Islet of Langerhans (tissue), 1 donor: ENCODE results near the gene DYSF.
"Not testable (repeated sequence)": the region's sequence is repeated elsewhere in the genome, so short reads cannot be mapped to it uniquely, and the experiment has no call there.

Experiments
- FAIRE-seq: peaks from one replicate; lab custom pipeline; 2011; peaks lifted over from hg19 to GRCh38; lab: Jason Lieb, UNC

Gene DYSF

DNA sequence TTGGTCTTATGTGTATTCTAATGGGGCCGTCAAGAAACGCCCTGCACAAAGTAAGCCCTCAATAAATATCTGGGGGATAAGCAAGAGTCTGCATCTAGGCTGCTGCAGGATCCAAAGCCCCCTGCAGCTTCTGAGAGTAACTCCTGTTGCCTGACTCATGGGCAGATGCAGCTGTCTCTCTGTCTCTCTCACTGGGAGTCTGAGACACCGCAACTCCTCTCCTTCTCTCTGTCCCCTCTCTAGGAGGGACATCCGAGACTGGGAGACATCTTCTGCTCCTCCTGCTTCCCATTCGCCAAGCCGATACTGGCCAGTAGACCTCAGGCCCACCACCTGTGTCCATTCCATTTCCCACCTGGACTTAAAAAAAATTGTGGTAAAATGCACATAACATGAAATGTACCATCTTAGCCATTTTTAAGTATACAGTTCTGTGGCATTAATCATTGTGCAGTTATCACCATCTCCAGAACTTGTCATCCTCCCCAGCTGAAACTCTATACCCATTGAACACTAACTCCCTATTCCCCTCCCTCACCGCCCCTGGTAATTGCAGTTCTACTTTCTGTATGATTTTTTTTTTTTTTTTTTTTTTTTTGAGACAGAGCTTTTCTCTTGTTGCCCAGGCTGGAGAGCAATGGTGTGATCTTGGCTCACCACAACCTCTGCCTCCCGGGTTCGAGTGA lies 20.1 kb downstream of the DYSF start:
- no peak for FAIRE-seq

DNA sequence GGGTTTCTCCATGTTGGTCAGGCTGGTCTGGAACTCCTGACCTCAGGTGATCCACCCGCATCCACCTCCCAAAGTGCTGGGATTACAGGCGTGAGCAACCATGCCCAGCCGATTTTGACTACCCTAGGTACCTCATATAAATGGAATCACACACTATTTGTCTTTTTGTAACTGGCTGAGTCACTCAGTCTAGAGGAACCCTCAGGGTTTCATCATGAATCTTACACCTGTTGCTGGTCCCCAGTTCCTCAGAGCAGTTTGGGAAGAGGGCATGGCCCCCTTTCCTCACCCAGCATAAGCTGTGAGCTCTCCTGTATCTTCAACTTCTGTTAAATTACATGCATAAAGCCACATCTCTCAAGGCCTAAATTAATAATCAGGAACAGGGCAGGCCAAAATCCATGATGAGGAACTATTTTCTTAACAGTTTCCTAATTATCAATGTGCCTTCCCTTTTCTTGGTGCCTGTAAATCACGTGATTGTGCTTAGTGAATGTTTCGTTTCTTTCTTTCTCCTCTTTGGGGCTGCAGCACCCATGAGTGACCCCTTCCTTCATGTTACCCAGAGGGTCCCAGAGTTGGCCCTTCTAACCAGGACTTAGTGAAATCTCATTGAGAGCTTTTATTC lies 20.9 kb downstream of the DYSF start:
- no peak for FAIRE-seq

DNA sequence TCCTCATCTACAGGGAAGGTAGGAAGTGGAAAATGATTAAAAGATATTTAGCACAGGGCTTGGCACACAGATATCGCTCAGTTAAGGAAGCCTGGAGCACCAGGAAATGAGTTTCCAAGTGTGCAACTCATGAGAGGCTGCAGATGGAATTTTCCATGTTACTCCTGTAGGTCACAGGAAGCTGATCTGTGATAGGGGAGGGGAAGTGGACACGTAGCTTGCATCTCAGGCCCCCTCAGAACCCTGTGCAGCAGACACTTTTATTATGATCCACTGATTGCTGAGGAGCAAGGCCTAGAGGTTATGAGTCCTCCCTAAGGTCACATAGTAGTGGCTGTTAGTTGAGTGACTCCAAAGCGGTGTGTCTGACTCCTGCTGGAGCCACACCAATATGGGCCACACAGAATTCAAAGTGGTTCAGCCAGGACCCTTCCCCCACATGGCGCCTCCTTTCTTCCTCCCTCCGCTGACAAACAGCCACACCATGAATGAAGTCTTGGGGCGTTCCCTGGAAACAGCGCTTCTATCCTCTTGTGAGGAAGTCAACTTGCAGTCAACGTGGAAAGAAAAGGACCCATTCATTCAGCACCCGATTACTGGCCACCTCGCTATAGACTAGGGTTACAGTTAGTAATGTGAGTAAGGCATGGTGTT lies 21.5 kb downstream of the DYSF start:
- no peak for FAIRE-seq

DNA sequence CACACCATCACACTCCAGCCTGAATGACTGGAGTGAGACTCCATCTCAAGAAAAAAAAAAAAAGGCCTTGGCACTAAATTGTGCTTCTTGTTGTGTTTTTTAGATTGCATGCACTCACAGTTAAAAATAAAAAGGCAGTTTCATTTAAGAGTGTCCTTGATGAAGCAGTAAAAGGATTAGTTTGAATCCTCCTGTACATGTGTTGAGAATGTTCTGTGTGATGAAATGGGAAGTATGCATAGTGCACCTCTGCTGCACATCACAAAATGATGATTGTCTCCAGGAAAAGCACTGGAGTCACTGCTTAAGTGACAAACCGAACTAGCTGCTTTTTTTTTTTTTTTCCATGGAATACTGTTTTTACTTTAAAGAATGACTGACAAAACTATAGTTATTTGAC lies 23.1 kb downstream of the DYSF start:
- FAIRE-seq: no peak

DNA sequence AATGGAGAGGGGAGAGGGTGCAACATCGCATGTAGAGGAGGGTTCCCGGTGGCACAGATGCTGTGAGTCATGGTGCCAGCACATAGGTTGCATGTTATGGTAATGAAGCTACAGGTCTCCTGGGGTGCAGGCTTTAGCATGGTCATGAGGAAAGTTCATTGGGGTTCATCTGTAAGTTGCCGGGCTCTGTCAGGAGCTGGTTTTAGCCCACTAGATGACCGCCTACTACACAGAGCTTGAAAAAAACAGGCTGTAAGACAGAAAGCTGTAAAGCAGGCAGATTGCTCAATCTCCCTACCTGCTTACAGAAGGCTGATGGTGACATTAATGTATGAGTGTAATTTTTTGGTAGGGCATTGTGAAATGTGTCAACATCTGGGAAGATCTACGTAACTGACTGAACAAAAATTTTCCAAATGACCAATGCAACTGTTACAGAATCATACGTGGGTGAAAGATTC lies 23.9 kb downstream of the DYSF start:
- no peak for FAIRE-seq

DNA sequence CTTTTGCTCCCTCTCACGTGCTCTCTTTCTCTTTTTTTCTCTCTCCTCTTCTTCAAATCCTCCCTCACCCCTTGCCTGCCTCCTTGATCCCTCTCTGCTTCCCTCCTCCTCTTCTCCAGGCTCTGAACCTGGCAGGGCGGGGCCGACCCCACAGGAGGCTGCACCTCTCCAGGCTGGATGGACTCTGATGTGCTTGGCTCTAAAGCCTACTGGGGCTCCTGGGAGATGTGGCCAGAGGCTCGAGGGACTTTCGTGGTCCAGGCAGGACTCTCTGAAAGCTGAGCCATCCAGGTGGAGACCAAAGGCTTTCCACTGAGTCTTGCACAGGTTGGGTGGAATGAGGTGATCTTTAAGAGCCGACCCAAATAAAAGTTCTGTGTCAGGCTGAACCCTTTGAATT lies 25.4 kb downstream of the DYSF start:
- FAIRE-seq: no peak

DNA sequence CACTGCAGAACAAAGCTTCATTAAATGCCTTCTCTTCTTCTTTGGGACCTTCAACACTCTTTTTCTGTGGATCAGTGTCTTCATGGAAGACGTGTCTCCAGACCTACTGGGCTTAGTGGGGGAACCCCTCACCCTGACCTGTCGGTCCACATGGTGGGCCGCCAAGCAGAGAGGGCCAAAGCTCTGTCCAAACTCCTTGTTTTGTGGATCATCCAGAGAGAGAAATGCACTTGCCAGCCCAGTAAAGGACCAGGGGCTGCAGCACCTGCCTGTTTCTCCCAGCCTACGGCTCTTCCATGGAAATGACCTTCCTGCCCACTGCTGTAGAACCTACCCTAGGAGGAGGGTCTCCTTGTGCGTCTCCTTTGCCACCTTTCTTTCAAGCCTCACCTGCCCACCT lies 25.9 kb downstream of the DYSF start:
- FAIRE-seq: no peak

DNA sequence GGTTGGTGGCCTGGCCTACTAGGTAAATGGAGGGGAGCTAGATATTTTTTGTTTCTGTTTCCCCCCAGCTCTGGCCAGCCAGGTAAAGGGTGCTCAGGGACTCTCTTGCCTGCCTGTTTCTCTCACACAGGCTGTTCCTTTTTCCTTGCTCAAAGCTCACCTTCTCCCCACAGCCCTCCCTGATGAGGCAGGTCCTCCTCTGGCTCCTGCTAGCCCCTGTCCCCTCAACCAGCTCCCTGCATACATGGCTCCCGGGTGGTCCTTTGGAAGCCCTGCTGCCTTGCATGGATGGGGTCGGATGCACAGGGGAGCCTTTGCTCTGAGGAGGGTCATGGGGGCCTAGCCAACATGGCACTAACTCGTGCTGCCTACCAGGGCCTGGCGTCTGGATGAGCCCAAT lies 27.8 kb downstream of the DYSF start:
- FAIRE-seq: no peak

DNA sequence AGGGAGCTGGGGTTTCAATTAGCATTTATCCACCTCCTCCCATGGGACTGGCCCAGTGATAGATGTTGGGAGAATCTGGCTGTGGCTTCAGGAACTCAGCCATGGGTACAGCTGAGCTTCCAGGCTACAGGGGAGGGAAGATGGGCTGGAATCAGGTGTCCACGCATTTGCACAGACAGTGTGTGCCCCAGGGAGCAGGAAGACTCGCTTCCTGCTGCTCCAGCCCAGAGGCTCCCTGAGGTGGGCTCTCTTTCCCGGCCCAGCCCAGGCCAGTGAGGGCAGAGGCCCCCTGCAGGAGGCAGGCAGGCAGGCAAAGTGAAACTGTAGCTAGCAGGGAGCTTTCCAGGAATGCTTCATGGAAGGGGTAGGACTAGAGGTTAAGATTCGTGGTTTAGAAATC lies 28.7 kb downstream of the DYSF start:
- no peak for FAIRE-seq

DNA sequence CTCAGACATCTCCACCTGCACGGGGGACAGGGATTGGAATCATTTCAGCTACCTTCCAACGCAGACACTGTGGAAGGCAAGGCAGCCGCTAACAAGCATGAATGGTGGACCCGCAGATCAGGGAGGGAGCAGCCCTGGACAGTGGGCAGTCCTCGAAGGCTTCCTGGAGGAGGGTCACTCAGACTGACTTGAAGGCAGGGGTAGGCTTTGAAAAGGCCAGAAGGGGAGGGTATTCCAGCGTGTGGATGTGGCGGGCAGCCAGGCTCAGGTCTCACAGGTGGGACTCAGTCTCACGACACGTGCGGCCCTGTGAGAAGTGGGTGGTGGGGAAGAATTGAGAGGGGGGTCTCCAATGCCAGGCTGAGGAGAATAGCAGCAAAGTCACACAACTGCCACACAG lies 29.9 kb downstream of the DYSF start:
- FAIRE-seq: no peak

DNA sequence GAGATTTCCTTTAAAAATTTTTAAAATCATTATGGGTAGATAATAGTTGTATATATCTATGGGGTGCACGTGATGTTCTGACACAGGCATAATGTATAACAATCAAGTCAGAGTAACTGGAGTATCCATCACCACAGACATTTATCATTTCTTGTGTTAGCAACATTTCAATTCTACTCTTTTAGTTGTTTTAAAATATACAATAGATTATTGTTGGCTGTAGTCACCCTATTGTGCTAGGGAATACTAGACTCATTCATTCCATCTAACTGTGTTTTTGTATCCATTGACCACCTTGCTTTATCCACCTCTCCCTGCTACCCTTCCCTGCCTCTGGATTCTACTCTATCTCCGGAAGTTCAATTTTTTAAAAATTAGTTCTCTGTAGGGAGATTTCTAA lies 31.0 kb downstream of the DYSF start:
- FAIRE-seq: no peak

DNA sequence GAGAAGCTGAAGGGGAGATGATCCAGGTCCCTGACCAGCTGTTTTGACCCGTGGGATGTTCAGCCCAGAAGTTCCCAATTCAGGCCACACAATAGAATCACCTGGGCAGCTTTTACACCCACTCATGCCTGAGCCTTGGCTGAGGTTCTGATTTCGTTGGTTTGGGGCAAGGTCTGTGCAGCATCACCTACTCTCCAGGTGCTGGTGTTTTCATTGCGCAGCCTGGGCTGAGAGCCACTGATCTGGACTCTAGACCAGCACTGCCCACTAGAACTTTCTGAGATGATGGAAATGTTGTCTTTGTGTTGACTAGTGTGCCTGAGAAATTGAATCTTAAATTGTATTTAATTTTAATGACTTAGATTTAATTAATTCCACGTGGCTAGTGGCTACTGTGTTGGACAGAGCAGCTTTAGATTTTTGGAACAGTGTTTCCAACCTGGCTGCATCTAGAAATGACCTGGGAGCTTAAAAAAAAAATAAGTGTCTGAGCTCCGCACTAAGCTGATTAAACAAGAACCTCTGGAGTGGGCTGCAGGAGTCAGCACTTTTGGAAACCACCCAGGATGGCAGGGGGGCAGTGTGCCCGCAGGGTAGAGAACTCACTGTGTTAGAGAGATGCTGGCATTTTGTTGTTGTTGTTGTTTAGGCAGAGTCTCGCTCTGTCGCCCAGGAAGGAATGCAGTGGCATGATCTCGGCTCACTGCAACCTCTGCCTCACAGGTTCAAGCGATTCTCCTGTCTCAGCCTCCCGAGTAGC lies 33.7 kb downstream of the DYSF start:
- no peak for FAIRE-seq

DNA sequence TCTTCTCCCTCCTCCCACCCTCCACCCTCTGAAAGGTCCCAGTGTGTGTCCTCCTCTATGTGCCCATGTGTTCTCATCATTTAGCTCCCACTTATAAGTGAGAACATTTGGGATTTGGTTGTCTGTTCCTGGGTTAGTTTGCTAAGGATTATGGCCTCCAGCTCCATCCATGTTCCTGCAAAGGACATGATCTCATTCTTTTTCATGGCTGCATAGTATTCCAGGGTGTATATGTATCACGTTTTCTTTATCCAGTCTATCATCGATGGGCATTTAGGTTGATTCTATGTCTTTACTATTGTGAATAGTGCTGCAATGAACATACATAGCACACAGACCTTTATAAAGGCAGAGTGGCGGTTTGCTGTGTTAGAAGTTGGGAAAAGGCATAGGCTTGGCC lies 38.2 kb downstream of the DYSF start:
- not testable (repeated sequence) for FAIRE-seq

DNA sequence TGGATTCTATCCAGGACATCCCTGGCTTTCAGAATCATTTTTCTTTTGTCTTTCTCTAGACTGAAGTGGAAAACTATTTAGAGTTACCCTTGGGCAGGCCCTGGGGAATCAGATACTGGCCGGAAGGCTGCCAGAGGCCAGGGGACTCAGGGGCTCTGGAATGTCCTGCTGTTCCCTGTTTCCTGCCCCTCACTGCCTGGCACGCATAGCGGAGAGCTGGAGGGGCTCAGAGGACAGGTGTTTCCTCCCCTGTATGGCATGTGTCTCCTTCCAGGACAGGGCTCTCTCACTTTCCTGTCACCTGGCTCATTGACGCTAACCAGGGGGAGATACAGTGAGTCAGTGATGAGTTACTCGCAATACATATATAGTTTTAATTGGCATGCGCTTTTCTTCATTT lies 38.8 kb downstream of the DYSF start:
- no peak for FAIRE-seq

DNA sequence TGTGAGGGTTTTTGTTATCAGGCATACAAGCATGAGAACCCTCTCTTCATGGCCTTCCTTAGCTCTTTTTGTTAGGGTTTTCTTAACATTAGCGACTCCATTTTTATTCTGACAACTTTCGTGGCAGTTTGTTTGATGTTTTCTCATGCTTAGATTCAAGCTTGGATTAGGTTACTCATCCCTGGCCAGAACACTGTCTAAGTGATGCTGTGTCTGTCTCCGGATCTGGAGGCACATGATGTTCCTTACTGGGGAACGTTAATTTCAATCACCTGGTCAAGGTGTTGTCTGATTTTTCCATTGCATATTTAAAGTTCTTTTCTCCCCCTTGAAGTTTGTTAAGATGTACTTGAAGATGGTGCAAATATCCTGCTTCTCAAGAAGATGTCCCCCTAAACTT lies 40.7 kb downstream of the DYSF start:
- no peak for FAIRE-seq

DNA sequence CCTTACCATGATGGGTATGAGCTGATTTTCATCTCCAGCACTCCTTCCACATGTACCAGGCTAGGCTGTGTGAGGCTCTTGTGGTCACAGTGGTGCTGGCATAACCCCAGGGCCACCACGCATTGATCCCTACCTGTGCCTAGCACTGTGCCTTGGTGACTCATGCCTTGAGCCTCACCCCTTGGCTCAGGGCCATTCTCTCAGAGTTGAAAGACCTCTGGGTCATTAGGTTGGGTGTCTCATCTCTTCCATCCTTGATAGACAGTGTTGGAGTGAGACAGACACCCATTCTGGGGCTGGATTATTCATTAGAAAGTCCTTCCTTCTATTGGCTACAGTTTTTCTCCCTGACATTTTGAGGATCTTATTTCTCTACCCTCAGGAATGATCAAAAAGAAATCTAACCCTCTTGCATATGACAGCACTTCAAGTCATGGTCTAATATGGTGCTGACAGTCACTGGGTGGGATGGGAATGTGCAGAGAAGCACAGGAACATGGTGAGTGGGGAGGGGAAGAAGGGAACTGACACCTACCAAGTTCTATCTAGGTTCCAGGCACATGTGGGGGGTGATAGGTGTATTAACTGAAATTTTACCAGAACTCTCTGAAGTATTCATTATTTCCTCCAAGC lies 41.3 kb downstream of the DYSF start:
- FAIRE-seq: no peak

DNA sequence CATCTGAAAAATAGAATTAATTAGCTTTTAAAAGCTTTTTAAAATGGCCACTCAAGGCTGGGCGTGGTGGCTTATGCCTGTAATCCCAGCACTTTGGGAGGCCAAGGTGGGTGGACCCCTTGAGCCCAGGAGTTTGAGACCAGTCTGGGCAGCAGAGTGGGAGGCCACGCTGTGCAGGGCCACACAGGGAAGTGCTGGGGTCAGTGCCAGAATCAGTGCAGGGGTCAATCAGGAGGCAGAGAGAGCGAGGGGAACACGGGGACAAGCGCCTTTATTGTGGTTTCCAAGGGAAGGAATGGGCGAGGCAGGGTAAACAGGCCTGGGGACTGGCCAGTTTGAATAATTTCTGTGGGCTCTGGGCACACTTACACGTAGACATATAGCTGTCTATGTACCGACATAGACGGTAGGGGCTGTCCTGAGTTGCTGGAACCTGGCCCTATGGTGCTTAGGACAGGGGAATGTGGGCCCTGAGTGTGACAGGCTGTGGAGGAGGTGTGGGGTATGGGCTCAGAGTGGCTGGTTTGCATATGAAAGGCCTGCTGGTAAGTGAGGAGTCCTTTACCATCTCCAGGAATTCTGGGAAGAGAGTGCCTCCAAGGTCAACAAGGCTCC lies 42.9 kb downstream of the DYSF start:
- FAIRE-seq: no peak

DNA sequence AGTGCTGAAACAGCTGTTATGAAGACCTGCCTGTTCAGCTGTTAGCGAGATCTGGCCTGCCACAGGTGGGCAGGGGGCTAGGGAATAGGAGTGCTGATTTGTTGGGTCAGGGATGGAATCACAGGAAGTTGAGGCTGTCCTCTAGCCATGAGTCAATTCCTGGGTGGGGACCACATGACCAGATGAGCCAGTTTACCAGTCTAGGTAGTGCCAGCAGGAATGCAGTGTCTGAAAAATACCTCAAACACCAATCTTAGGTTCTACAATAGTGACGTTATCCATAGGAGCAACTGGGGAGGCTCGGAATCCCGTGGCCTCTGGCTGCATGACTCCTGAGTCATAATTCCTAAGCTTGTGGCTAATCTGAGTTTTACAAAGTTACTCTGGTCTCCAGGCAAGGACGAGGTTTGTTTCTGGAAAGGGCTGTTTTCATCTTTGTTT lies 44.9 kb downstream of the DYSF start:
- FAIRE-seq: no peak

DNA sequence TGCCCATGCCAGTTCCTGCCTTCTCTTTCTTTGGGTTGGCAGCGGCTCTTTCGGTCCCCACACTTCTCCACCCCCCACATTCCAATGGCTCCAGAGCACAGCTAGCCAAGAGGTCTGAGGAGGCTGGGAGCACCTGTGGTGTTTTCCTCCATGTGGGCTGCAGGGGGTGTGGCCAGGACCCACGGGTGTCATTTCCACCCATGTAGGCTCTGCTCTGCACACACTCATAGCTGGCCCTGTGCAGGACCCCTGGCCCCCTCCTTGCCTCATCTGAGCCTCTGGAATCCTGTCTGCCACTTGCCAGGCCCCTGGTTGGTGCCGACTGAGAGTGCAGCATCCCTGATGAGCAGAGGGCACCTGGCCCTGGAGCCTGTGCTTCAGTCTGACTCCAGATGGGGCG lies 46.3 kb downstream of the DYSF start:
- no peak for FAIRE-seq

DNA sequence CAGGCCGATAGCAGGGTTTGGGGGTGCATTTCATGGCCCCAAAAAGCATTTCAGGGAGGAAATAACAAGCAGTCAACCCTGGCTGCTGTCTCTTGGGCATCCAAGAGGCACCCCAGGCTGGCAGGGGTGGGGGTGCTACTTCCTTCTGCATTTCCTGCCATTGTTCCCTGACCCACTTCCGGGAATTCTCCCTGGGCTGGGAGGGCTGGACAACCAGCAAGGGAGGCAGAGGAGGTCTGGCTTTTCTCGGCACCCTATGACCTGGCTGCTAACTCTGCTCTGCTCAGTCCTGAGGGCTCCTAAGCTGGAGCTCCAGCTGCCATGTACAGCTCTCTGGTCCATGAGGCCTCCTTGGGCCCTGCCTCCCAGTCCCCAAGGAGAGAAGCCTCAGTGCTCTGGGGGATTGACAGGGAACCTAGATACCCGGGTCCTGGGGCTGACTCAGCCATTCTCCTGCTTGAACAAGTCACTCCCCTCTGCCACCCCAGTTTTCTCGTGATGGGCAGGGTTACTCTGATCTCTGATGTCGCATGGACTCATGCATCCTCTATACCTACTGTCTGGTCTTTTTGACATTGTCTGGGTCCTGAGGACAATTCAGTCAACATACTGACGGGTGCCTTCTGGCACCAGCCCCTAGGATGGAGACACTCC lies 47.2 kb downstream of the DYSF start:
- no peak for FAIRE-seq

DNA sequence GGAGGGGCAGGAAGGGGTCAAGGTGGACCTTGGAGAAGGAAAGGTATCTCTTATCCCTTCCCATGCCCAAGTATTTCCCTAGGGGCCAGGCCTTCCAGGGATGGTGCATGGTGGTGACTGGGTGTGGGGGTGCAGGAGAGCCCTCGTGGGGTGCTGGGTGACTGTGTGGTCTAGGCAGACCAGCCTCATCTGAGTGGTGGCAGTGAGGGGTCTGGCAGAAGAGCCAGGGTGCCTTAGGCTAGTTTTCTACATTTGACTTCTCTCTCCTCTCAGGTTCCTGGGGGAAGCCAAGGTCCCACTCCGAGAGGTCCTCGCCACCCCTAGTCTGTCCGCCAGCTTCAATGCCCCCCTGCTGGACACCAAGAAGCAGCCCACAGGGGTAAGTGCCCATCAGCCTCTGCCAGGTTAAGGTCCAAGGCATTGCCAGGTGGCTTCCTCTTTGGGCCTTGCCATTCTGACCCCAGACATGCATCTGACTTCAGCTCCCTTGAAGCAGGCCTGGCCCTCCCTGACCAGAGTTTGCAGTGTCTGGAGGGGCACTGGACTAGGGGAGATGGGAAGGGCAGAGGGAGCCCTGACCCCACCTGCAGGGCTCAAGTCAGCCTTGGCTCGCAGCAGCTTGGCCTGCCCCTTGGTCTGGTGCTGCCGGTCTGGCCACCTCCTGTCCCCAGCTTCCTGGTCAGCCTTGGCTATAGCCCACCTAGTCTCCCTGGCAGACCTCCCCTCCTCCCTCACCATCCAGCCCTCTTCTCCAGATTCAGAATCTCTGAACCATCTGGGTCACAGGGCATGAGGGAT lies 49.8 kb downstream of the DYSF start:
- FAIRE-seq: no peak
